Panc1 (cell line): Measurements from ENCODE around the gene SYNPR.

Experiments used
- POLR2AphosphoS5 ChIP-seq: IDR thresholded peaks from 2 replicates; pipeline ENCODE4 v1.6.1; 2012; ENCODE audit warnings: mild to moderate bottlenecking, low read depth, low read length, moderate library complexity
- SIN3A ChIP-seq: IDR thresholded peaks from 2 replicates; pipeline ENCODE4 v1.6.1; 2012; ENCODE audit warnings: low read depth, mild to moderate bottlenecking, low read length, moderate library complexity, borderline replicate concordance; ENCODE audit not compliant: insufficient read depth
- TCF7L2 ChIP-seq: IDR thresholded peaks from 2 replicates; pipeline ENCODE4 v1.6.1; 2011; ENCODE audit warnings: mild to moderate bottlenecking, low read depth, low read length, inconsistent platforms
- TF ChIP-seq, protein P1 (sequence below): fragments of 450-650 bp; IDR thresholded peaks from 2 replicates; pipeline ENCODE4 v1.5.1; 2017; ENCODE audit warnings: mild to moderate bottlenecking
- TF ChIP-seq, protein P2 (sequence below), 2 experiments: IDR thresholded peaks; 2 replicates each; pipeline ENCODE4 v1.6.1; 2011 to 2012; ENCODE audit warnings: low read depth in 2 of 2, control low read depth in 1 of 2, low read length in 1 of 2, mild to moderate bottlenecking in 1 of 2, moderate library complexity in 1 of 2; ENCODE audit not compliant: insufficient read depth in 1 of 2

DNA sequence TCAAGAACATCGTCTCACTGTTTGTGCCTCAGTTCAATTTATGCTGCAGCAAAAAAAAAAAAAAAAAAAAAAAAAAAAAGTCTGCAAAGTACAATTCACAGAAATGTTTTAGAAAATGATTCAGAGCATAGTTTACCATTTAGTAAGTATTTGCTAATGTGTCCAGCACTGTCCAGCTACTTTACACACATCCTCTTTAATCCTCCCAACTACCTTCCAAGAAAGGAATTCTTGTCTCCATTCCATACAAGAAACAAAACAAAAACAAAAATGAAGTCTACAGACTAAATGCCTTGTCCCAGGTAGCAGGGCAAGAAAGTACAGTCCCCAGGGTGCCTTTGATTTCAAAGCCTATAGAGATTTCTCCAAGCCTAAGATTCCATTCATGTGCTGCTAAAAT lies 335.5 kb downstream of the SYNPR start:
- TF ChIP-seq, protein P1, sequence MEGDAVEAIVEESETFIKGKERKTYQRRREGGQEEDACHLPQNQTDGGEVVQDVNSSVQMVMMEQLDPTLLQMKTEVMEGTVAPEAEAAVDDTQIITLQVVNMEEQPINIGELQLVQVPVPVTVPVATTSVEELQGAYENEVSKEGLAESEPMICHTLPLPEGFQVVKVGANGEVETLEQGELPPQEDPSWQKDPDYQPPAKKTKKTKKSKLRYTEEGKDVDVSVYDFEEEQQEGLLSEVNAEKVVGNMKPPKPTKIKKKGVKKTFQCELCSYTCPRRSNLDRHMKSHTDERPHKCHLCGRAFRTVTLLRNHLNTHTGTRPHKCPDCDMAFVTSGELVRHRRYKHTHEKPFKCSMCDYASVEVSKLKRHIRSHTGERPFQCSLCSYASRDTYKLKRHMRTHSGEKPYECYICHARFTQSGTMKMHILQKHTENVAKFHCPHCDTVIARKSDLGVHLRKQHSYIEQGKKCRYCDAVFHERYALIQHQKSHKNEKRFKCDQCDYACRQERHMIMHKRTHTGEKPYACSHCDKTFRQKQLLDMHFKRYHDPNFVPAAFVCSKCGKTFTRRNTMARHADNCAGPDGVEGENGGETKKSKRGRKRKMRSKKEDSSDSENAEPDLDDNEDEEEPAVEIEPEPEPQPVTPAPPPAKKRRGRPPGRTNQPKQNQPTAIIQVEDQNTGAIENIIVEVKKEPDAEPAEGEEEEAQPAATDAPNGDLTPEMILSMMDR = no peak
- TF ChIP-seq TCF7L2 = no peak
- TF ChIP-seq POLR2AphosphoS5 = no peak
- TF ChIP-seq SIN3A = no peak
- TF ChIP-seq, protein P2, sequence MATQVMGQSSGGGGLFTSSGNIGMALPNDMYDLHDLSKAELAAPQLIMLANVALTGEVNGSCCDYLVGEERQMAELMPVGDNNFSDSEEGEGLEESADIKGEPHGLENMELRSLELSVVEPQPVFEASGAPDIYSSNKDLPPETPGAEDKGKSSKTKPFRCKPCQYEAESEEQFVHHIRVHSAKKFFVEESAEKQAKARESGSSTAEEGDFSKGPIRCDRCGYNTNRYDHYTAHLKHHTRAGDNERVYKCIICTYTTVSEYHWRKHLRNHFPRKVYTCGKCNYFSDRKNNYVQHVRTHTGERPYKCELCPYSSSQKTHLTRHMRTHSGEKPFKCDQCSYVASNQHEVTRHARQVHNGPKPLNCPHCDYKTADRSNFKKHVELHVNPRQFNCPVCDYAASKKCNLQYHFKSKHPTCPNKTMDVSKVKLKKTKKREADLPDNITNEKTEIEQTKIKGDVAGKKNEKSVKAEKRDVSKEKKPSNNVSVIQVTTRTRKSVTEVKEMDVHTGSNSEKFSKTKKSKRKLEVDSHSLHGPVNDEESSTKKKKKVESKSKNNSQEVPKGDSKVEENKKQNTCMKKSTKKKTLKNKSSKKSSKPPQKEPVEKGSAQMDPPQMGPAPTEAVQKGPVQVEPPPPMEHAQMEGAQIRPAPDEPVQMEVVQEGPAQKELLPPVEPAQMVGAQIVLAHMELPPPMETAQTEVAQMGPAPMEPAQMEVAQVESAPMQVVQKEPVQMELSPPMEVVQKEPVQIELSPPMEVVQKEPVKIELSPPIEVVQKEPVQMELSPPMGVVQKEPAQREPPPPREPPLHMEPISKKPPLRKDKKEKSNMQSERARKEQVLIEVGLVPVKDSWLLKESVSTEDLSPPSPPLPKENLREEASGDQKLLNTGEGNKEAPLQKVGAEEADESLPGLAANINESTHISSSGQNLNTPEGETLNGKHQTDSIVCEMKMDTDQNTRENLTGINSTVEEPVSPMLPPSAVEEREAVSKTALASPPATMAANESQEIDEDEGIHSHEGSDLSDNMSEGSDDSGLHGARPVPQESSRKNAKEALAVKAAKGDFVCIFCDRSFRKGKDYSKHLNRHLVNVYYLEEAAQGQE (IDR thresholded peaks at IDR 0.05; ENCODE audit: insufficient read depth in 1 of 2, low read depth in 2 of 2, low read length in 1 of 2) = no peak
